Prostate gland (tissue), 2 donors: ENCODE results near the gene EFNA3. TPM values are rescaled to one million over a fixed set of nuclear protein-coding genes. Genes with fewer than 3 reads are reported as not detected.

Source experiments
- DNase-seq: peaks from one replicate; pipeline ENCODE4 v3.0.0-alpha.2; 2019; ENCODE audit warnings: low spot score
- H3K27ac ChIP-seq, 2 donors: fragments of 200-600 bp; sonication (generic); 2 replicates each; pipeline ENCODE4 v1.5.1; 2017 to 2019
- H3K27me3 ChIP-seq: fragments of 200-600 bp; sonication (generic); replicated peaks from 2 replicates; pipeline ENCODE4 v1.5.1; 2019; ENCODE audit not compliant: insufficient read depth
- H3K36me3 ChIP-seq, 2 donors: fragments of 200-600 bp; sonication (generic); 1 replicate in 1 of 2; 2 replicates in 1 of 2; pipeline versions ENCODE4 v1.5.1 to v1.8.1; 2017 to 2019
- H3K4me1 ChIP-seq: fragments of 200-600 bp; sonication (generic); replicated peaks from 2 replicates; pipeline ENCODE4 v1.5.1; 2019
- H3K4me3 ChIP-seq, 2 donors: fragments of 200-600 bp; sonication (generic); 2 replicates each; pipeline ENCODE4 v1.5.1; 2017 to 2019
- H3K9me3 ChIP-seq: fragments of 200-600 bp; sonication (generic); 2 replicates; pipeline ENCODE4 v1.5.1; 2017
- CTCF ChIP-seq, 4 experiments: fragments of 200-600 bp in 2 of 4; fragments of 450-650 bp in 2 of 4; sonication (generic) in 2 of 4; IDR thresholded peaks; 1 replicate in 3 of 4; 2 replicates in 1 of 4; pipeline ENCODE4 v1.5.1; 2016 to 2019; ENCODE audit warnings: antibody characterized with exemption in 4 of 4, mild to moderate bottlenecking in 2 of 4, moderate library complexity in 2 of 4
- POLR2A ChIP-seq: fragments of 450-650 bp; IDR thresholded peaks from one replicate; pipeline ENCODE4 v1.6.1; 2016; ENCODE audit warnings: antibody characterized with exemption, mild to moderate bottlenecking
- POLR2AphosphoS5 ChIP-seq: sonication (generic); formaldehyde crosslinking; IDR thresholded peaks from one replicate; pipeline ENCODE4 v1.6.1; 2017; ENCODE audit warnings: antibody characterized with exemption
- WGBS: methylation state at CpG from one replicate; pipeline ENCODE4 v1.1.5; 2018; 5-methylcytosine and 5-hydroxymethylcytosine counted together
- intact Hi-C: fragments of 100-400 bp; cut with DNase I; formaldehyde crosslinking; loops from one replicate; pipeline ENCODE4 v1.14.2; 2022
- total RNA-seq, 2 donors: library from RNA; depleted of rRNA; stranded (reverse); fragments of >200 nt; gene quantifications; one replicate each; pipeline ENCODE4 v1.1.0, GENCODE V29; 2016

EFNA3 gene
- total RNA-seq, 2 donors from 2014 or later: 5.9 to 8.4 TPM

GRCh38 chr1:155066777-155067176, 11.9 kb upstream of the EFNA3 start:
- no peak overlapping the region for H3K4me3 ChIP-seq
- no peaks in the 10 kb centered on the region for H3K36me3 ChIP-seq
- DNase-seq: no peak
- TF ChIP-seq CTCF (IDR thresholded peaks at IDR 0.05) (no peak), POLR2AphosphoS5 (no peak), POLR2A (no peak)
- no peaks in the 10 kb centered on the region for H3K9me3 ChIP-seq
- H3K4me1 ChIP-seq: peaks cover 20% of the 10 kb centered on the region
- intact Hi-C loops: loop anchor here (10.0 kb wide), 1 partner anchor 512 kb away; the partner anchor contains the start of gene UBE2Q1
- H3K27me3 ChIP-seq: no peaks in the 10 kb centered on the region
- WGBS: 74% methylated on average over 8 of the region's 8 CpGs
- H3K27ac ChIP-seq: no peak overlapping the region

DNA sequence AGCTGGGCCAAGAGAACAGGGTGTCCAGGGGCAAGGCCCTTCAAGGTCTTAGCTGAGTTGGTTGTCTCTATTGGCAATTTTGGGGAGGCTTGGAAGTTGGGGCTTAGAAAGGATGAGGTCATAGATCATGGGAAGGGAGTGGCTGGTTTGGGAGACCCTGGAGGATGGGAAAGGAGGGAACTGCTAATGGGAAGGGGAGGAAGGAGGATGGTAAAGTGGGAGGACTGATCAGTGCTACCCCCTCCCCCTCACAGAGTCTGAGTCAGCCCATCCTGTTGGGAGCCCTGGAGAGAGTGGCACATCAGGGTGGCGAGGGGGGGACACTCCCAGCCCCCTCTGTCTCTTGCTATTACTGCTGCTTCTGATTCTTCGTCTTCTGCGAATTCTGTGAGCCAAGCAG, 10.0 kb upstream of the EFNA3 start:
- no peak for TF ChIP-seq CTCF (IDR thresholded peaks at IDR 0.05)
- intact Hi-C loops: loop anchor here (10.0 kb wide), 1 partner anchor 514 kb away; the partner anchor contains the start of gene UBE2Q1

DNA sequence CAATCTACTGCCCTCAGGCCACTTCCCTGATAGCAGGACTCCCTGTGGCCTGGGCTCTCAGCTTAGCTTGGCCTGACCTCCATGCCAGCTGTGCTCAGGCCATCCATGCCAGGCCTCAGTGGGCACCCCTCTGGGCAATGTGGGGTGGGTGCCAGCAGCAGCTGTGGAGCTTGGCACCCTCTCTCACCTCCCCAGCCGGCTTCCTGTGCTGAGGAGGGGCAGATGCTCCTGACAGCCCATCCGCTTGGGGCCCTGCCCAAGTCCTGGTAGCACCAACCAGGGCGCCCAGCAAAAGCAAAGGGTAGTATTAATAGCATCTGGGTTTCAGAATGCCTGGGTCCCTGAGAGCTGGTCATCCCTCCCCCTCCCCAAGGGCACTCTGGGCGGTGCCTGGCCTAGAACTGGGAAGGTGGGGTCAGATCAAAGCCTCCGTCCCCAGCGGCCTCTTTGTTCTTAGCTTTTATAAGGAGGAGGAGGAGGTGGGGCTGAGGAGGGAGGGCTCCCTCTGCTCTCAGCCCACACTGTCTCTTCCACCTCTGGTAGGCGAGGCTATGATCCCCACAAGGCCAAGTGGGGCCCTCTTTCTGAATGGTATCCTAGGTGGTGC, 9.0 kb upstream of the EFNA3 start:
- DNase-seq: no peak
- intact Hi-C loops: loop anchor here (10.0 kb wide), 1 partner anchor 515 kb away; the partner anchor contains the start of gene UBE2Q1
- no peaks in the 10 kb centered on the region for H3K36me3 ChIP-seq
- peaks cover 10% of the 10 kb centered on the region for H3K4me1 ChIP-seq
- H3K27ac ChIP-seq: no peak overlapping the region
- H3K9me3 ChIP-seq: no peaks in the 10 kb centered on the region
- no peaks in the 10 kb centered on the region for H3K27me3 ChIP-seq
- no peak for TF ChIP-seq POLR2AphosphoS5
- no peak for TF ChIP-seq POLR2A
- TF ChIP-seq CTCF (IDR thresholded peaks at IDR 0.05): no peak
- H3K4me3 ChIP-seq: no peak overlapping the region
- WGBS: 37% methylated on average over 7 of the region's 7 CpGs

More for the DNA sequence above, 10.0 kb upstream of the EFNA3 start:
- 84% methylated on average over 3 of the region's 3 CpGs for WGBS
- Histone ChIP-seq H3K9me3 (no peaks in the 10 kb centered on the region), H3K36me3 (no peaks in the 10 kb centered on the region), H3K4me1 (peaks cover 10% of the 10 kb centered on the region), H3K27ac (no peak overlapping the region), H3K4me3 (no peak overlapping the region), H3K27me3 (no peaks in the 10 kb centered on the region)
- DNase-seq: no peak

GRCh38 chr1:155070158-155070621, 8.4 kb upstream of the EFNA3 start:
- peaks cover 10% of the 10 kb centered on the region for H3K4me1 ChIP-seq
- WGBS: 31% methylated on average over 26 of the region's 28 CpGs
- H3K9me3 ChIP-seq: no peaks in the 10 kb centered on the region
- DNase-seq: no peak
- intact Hi-C loops: no loop called here
- no peaks in the 10 kb centered on the region for H3K36me3 ChIP-seq
- no peaks in the 10 kb centered on the region for H3K27me3 ChIP-seq
- no peak overlapping the region for H3K27ac ChIP-seq
- H3K4me3 ChIP-seq: no peak overlapping the region
- no peak for TF ChIP-seq POLR2A
- no peak for TF ChIP-seq CTCF (IDR thresholded peaks at IDR 0.05)
- TF ChIP-seq POLR2AphosphoS5: no peak
